Endometrium (tissue), 2 donors: ENCODE data around the gene COX7A2.

Source experiments
- FAIRE-seq: peaks from 2 replicates; lab custom pipeline; 2012; peaks lifted over from hg19 to GRCh38; lab: Jason Lieb, UNC
- donor health status: control.
- donor health status: control.

COX7A2 gene

GRCh38 chr6:75268121-75268987 is 24.8 kb upstream of the COX7A2 start:
- FAIRE-seq: no peak

- no peak for FAIRE-seq
These were observed 23.9 kb upstream of the COX7A2 start for GRCh38 chr6:75267461-75267860.

- peak; percentile 94 for FAIRE-seq
These were observed 23.2 kb upstream of the COX7A2 start for GRCh38 chr6:75266716-75267291.

GRCh38 chr6:75263401-75263750 is 19.8 kb upstream of the COX7A2 start:
- FAIRE-seq: no peak

- no peak for FAIRE-seq
These were observed 19.3 kb upstream of the COX7A2 start for GRCh38 chr6:75262716-75263400.

GRCh38 chr6:75261299-75261698 is 17.7 kb upstream of the COX7A2 start:
- no peak for FAIRE-seq

GRCh38 chr6:75257343-75258087 is 13.9 kb upstream of the COX7A2 start:
- no peak for FAIRE-seq

- FAIRE-seq: no peak
These were observed 7.0 kb upstream of the COX7A2 start for GRCh38 chr6:75250552-75250951.

GRCh38 chr6:75249837-75250236 is 6.2 kb upstream of the COX7A2 start:
- FAIRE-seq: no peak

- FAIRE-seq: no peak
These were observed 2.8 kb upstream of the COX7A2 start for GRCh38 chr6:75246386-75246785.

- no peak for FAIRE-seq
These were observed 523 bp upstream of the COX7A2 start for GRCh38 chr6:75244063-75244584.

GRCh38 chr6:75236630-75237029 is 7.0 kb downstream of the COX7A2 start:
- FAIRE-seq: no peak

GRCh38 chr6:75235271-75235670 is 8.3 kb downstream of the COX7A2 start:
- no peak for FAIRE-seq

- no peak for FAIRE-seq
These were observed 9.3 kb downstream of the COX7A2 start for GRCh38 chr6:75234126-75234865.

GRCh38 chr6:75233092-75233615 is 10.4 kb downstream of the COX7A2 start:
- no peak for FAIRE-seq

GRCh38 chr6:75230484-75231325 is 12.9 kb downstream of the COX7A2 start:
- FAIRE-seq: peak; percentile 64

- FAIRE-seq: no peak
These were observed 19.2 kb downstream of the COX7A2 start for GRCh38 chr6:75224303-75224926.

GRCh38 chr6:75223428-75223827 is 20.2 kb downstream of the COX7A2 start:
- no peak for FAIRE-seq

- peak; percentile 55 for FAIRE-seq
These were observed 21.3 kb downstream of the COX7A2 start for GRCh38 chr6:75222261-75222660.

GRCh38 chr6:75221116-75221515 is 22.5 kb downstream of the COX7A2 start:
- FAIRE-seq: no peak
